Right kidney (tissue), 1 donor: Measurements from ENCODE around the gene EFHC1.

Experiments used
- DNase-seq: peaks from one replicate; pipeline ENCODE4 v3.0.0-alpha.2; 2016

The EFHC1 gene

DNA sequence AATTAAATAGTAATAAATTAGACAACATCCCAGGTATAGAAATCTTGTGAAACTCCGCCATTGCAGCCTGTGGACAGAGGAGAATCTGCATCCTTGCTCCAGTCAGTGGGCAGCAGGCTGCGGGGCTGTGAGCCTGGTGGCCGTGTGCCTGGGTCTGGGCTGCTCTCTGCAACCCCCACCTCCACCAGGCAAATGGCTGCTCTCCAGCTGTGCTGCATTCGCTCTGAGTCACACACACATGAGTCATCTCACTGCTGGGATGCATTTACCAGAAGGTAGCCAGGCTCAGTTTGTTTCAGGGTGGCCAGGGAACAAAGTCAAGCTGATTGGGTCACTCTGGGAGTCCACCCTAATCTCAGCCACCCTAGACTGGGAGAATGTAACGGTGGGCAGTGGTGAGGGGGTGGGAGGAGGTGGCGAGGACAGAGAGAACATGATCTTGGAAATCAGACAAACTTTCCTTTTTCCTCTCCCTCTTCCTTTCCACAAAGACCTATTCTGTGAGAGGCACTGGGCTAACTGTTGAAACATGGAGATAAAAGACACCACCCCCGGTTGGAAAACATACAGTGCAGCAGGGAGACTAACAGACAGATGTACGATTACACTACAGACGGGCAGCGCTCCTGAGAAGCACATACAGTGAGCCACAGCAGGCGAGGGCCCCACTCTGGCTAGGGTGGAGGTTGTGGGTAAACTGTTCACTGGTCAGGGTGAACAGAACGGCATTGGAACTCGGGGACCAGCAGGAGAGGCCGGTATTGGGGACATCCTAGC, 97.5 kb downstream of the EFHC1 start:
- no peak for DNase-seq

GRCh38 chr6:52518279-52518945, 98.3 kb downstream of the EFHC1 start:
- DNase-seq: no peak

DNA sequence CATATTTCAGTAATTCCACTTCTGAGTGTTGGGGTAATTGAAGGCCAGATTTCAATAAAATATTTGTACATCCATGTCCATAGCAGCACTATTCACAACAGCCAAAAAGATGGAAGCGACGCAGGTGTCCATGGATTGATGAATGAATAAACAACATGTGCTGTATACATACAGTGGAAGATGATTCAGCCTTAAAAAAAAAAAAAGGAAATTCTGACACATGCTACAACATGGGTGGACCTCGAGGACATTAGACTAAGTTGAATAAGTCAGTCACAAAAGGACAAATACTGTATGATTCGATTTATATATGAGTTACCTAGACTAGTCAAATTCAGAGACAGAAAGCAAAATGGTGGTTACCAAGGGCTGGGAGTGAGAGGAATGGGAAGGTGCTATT, 99.5 kb downstream of the EFHC1 start:
- no peak for DNase-seq

DNA sequence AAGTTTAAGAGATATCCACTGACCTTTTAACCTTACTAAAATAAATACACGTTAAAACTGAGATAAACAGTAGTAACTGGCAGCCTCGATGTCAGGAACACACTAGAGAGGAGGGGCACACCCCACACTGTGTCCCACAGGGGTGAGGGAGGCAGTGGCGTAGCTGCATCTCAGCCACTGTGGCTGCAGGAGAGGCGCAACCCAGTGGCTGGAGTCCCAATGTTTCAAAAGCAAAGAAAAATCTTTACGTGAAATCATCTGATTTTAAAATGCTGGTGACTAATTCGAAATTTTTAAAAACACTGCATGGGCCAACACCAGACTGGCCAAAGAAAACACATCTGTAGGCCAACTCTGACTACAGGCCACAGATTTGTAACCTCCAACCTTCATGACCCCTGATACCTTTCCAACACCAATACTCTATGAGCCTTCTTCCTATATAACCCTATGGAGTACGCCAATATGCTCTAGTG, 102.0 kb downstream of the EFHC1 start:
- DNase-seq: no peak

- no peak for DNase-seq
Measured at GRCh38 chr6:52522655-52523054, 102.5 kb downstream of the EFHC1 start.

DNA sequence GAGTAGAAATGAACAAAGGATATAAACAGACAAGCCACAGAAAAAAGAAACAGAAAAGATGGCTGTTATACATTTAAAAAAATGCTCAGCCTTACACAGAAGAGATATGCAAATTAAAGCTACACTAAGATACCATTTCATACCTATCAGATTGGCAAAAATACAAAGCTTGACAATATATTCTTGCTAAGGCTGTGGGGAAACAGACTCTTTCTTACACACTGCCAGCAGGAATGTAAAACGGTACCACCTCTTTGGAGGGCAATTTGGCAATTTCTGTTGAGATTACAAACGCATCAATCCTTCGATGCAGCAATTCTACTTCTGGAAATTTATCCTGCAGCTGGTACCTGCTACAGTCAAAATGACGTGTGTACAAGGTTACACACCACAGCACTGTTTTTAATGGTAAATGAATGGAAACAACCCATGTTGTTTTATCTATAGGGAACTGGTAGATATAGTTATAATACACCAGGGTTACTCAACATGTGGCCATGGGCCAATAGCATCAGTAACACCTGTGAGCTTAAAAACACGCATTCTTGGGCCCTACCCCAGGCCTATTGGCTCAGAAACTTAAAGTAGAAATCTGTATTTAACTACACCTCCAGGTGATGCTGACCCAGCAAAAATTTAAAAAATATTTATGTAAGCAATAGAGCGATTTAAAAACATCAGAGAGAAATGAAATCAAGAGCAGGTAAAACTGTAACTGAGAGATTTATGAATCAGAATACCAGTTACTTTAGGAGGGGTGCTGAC, 103.4 kb downstream of the EFHC1 start:
- DNase-seq: no peak

GRCh38 chr6:52524918-52525317, 104.8 kb downstream of the EFHC1 start:
- no peak for DNase-seq

DNA sequence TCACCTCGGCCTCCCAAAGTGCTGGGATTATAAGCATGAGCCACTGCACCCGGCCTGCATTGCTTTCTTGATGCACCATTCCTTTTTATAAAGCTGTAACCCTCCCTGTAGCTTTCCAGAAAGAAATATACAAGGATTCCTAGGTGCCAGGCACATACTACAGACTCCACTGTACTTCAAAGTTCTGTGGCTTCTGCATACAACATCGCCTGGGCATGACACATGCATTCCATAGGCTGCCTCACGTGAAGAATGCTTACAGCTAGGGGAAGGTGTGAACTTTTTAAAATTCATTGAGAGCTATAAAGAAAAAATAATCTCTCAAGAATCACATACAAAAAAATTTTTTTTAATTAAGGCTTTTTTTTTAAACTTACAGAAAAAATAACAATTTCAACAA, 106.5 kb downstream of the EFHC1 start:
- DNase-seq: no peak

- no peak for DNase-seq
Measured at GRCh38 chr6:52527436-52527835, 107.3 kb downstream of the EFHC1 start.

GRCh38 chr6:52529311-52529710, 109.2 kb downstream of the EFHC1 start:
- no peak for DNase-seq

DNA sequence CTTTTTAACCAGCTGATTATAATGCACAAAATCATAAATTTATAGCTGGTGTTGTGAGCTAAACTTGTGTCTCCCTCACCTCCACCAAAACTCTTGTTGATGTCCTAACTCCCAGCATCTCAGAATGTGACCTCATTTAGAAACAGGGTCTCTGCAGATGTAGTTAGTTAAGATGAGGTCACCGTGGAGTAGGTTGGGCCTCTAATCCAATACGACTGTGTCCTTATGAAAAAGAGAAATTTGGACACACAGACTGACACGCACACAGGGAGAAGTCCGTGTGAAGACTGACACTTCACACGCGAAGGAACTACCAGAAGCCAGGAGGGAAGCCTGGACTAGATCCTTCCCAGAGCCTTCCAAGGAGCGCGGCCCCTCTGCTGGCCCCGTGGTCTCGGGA, 110.2 kb downstream of the EFHC1 start:
- DNase-seq: no peak

DNA sequence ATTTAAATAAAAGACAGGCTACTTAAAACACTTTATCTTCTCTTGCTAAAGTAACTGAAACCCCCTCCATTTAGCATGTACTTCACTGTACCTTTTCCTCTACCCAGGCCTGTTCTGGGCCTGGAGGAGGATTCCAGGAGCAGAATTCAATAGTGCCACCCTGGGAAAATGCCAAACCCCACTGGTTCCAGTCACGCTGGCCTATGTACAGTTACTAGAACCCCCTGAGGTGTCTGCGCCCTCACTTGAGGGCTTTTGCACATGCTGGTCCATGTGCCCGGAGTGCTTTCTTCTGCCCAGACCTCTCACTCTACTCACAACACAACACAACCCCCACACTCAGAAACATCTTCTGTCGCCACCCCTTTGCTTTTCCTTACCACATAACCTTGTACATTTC, 111.3 kb downstream of the EFHC1 start:
- DNase-seq: no peak

- no peak for DNase-seq
Measured at GRCh38 chr6:52531834-52532233, 111.7 kb downstream of the EFHC1 start.

DNA sequence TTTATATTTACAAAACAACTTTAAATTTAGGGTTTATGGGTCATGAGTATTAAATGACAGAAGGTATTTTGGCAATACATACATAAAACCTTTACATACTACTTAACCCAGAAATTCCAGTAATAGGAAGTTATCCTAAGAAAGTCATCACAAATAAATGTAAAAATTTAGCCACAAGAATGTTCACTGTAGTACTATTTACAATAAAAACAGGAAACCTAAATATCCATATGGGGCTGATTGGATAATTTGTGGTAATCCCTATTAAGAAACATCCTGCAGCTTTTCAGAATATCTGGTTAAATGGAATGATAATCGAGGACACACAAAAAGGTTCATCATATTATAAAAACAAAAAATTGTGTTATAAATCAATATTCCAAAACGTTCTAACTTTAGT, 112.3 kb downstream of the EFHC1 start:
- no peak for DNase-seq

- no peak for DNase-seq
Measured at GRCh38 chr6:52533491-52533890, 113.3 kb downstream of the EFHC1 start.

DNA sequence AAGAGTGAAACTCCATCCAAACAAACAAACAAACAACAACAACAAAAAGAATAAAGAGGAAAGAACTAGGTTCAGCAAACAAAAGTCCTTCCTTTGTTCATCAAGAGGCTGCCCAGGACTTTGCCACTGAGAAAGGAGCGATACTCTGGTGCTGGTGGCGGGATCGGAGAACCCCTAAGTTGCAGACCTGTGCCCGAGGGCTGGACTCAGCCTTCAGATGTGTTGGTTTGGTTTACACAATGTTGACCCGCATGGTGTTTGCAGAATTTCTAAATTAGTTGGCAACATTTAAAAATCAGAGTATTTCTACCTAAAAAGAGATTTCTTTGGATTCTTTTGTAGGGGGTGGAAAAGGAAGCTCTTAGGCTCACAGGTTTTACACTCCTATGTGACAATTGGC, 114.2 kb downstream of the EFHC1 start:
- DNase-seq: no peak

GRCh38 chr6:52534966-52535390, 114.8 kb downstream of the EFHC1 start:
- no peak for DNase-seq

DNA sequence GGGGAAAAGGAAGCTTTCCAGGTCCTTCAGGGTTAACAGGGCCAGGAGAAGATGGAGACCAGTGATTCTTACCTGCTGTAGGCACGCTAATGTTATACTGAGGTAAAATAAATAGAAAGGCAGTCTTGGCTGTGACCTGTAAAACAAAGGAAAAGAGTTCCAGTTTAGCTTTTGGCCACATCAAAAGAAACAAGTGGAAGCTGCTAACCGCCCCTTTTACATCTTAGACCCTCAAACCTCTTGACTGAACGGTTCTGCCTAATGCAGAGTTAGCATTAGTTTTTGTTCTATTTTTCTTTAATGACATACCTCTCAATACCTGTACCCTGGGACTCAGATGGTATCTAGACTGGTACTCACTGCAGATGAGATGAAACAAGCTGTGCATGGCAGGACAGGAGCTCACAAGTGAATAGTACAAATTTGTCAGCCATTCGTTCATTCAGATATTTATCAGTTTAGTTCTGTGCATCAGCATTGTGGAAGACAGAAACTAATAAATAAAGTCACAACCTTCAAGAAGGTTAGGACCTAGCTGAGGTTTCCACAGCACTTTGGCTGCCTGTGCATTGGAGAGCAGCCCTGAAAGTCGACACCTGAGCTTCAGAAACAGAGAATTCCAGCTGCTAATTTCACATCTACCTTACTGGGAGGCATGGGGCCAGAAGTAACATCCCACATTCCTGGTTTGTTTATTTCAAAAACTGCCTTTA, 115.7 kb downstream of the EFHC1 start:
- DNase-seq: no peak

DNA sequence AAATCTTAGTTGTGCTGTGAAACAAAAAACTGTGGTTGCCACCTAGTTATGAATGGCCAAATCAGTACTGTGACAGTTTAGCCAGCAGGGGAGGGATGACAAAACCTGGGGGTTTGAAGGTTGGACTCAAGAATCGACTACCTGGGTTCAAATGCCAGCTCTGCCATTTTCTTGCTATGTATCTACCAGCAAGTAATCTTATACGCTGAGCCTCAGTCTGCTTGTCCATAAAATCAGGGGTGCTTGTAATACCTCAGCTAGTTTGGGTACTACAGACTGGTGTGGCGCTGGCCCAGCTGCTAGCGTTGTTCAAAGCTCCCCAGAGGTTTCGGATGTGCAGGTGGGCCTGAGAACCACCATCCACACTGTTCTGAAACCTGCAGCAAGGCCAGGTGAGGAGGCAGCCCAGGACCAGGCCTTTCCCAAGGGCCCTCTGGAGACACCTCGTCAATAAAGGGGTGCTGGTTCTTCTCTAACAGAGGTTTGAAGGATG, 116.3 kb downstream of the EFHC1 start:
- no peak for DNase-seq

- DNase-seq: no peak
Measured at GRCh38 chr6:52537001-52537753, 117.0 kb downstream of the EFHC1 start.

DNA sequence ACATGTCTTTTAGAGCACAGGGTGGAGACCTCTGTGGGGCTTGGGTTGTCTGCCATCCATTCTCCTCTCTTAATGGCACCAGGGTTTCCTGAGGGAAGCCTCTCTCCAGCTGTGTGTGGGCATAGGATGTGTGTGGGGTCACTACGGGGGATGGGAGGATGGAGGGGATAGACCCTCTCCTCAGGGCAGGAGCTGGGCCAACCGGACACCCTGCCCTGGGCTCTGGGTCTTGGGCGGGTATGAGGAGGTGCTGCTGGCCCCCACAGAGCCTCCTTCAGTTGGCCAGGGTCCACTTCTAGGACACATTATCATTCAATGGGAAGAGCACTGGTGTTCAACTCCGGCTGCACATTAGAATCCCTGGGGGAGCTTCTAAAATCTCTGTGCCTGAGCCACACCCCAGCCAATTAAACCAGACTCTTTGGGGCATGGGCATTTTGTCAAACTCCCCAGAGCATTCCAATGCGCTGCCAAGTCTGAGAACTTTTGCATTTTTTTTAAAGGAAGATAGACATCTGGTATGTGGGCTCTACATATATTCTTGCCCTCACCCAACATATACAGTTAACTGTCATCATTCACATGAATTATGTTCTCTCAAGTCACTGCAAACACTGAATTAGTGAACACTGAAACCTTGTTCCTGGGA, 118.2 kb downstream of the EFHC1 start:
- no peak for DNase-seq
